ENCODE results near the gene OSBPL1A.

Gene OSBPL1A

GRCh38 chr18:24219561-24220317 is 177.9 kb downstream of the OSBPL1A start:
- no peak for DNase-seq (ENCODE audit: low spot score)

- DNase-seq (ENCODE audit: low spot score) = no peak
Observed at GRCh38 chr18:24214913-24215312, 182.7 kb downstream of the OSBPL1A start.

GRCh38 chr18:24214144-24214543 is 183.5 kb downstream of the OSBPL1A start:
- no peak for DNase-seq (ENCODE audit: low spot score)

GRCh38 chr18:24212939-24213338 is 184.7 kb downstream of the OSBPL1A start:
- DNase-seq (ENCODE audit: low spot score) = no peak

- no peak for DNase-seq (ENCODE audit: low spot score)
Observed at GRCh38 chr18:24209558-24209957, 188.1 kb downstream of the OSBPL1A start.

- no peak for DNase-seq (ENCODE audit: low spot score)
Observed at GRCh38 chr18:24208270-24209035, 189.2 kb downstream of the OSBPL1A start.

GRCh38 chr18:24204904-24205303 is 192.7 kb downstream of the OSBPL1A start:
- no peak for DNase-seq (ENCODE audit: low spot score)

- no peak for DNase-seq (ENCODE audit: low spot score)
Observed at GRCh38 chr18:24201699-24202687, 195.6 kb downstream of the OSBPL1A start.

GRCh38 chr18:24200494-24201290 is 196.9 kb downstream of the OSBPL1A start:
- peak; percentile 83 for DNase-seq (ENCODE audit: low spot score)

- DNase-seq (ENCODE audit: low spot score) = no peak
Observed at GRCh38 chr18:24199372-24199962, 198.2 kb downstream of the OSBPL1A start.

GRCh38 chr18:24198461-24198860 is 199.2 kb downstream of the OSBPL1A start:
- DNase-seq (ENCODE audit: low spot score) = no peak

- no peak for DNase-seq (ENCODE audit: low spot score)
Observed at GRCh38 chr18:24197412-24197811, 200.2 kb downstream of the OSBPL1A start.

GRCh38 chr18:24196764-24197163 is 200.9 kb downstream of the OSBPL1A start:
- no peak for DNase-seq (ENCODE audit: low spot score)

GRCh38 chr18:24195296-24196053 is 202.1 kb downstream of the OSBPL1A start:
- DNase-seq (ENCODE audit: low spot score) = no peak

GRCh38 chr18:24190590-24190989 is 207.0 kb downstream of the OSBPL1A start:
- no peak for DNase-seq (ENCODE audit: low spot score)

- no peak for DNase-seq (ENCODE audit: low spot score)
Observed at GRCh38 chr18:24189664-24190346, 207.8 kb downstream of the OSBPL1A start.

GRCh38 chr18:24189007-24189528 is 208.6 kb downstream of the OSBPL1A start:
- DNase-seq (ENCODE audit: low spot score) = no peak

- DNase-seq (ENCODE audit: low spot score) = peak; percentile 54
Observed at GRCh38 chr18:24188120-24188519, 209.5 kb downstream of the OSBPL1A start.

- DNase-seq (ENCODE audit: low spot score) = no peak
Observed at GRCh38 chr18:24187689-24188088, 209.9 kb downstream of the OSBPL1A start.

Measured in Ammon's horn (tissue), 1 donor.